Hepatocyte (in vitro differentiated cells): ENCODE data around the gene INPP4B.

Experiments used
- CTCF ChIP-seq: fragments of 200-600 bp; sonication (generic); IDR thresholded peaks from 2 replicates; pipeline ENCODE4 v1.5.1; 2016; ENCODE audit warnings: antibody characterized with exemption, mild to moderate bottlenecking; ENCODE audit not compliant: poor library complexity
- EZH2 ChIP-seq: fragments of 200-600 bp; sonication (generic); IDR thresholded peaks from 2 replicates; pipeline ENCODE4 v1.6.1; 2016; ENCODE audit warnings: antibody characterized with exemption, mild to moderate bottlenecking, borderline replicate concordance
- EZH2phosphoT487 ChIP-seq: fragments of 200-600 bp; sonication (generic); IDR thresholded peaks from one replicate; pipeline ENCODE4 v1.6.1; 2018; ENCODE audit warnings: antibody characterized with exemption, mild to moderate bottlenecking, low read depth, moderate library complexity; ENCODE audit not compliant: unreplicated experiment, severe bottlenecking

GRCh38 chr4:142043509-142043908 lies 802.6 kb downstream of the INPP4B start:
- no peak for TF ChIP-seq CTCF
- no peak for TF ChIP-seq EZH2
- TF ChIP-seq EZH2phosphoT487, result no peak
